AG09309 (cell line): ENCODE measurements around the gene DHX30.

Source experiments
- DNase-seq: peaks from one replicate; pipeline ENCODE4 v3.0.0-alpha.2; 2010; ENCODE audit warnings: low read depth
- H3K4me3 ChIP-seq: 2 replicates; pipeline ENCODE4 v1.5.1; 2011; ENCODE audit warnings: mild to moderate bottlenecking, low read depth, low read length, moderate library complexity; ENCODE audit not compliant: control insufficient read depth
- TF ChIP-seq, protein P1 (sequence below): IDR thresholded peaks from 2 replicates; pipeline ENCODE4 v1.5.1; 2011; ENCODE audit warnings: mild to moderate bottlenecking, low read depth, low read length, inconsistent platforms; ENCODE audit not compliant: insufficient read depth, control insufficient read depth; ENCODE audit errors: missing control alignments

The DHX30 gene

GRCh38 chr3:47846186-47846879, 43.4 kb downstream of the DHX30 start:
- no peak for DNase-seq
- TF ChIP-seq, protein P1, sequence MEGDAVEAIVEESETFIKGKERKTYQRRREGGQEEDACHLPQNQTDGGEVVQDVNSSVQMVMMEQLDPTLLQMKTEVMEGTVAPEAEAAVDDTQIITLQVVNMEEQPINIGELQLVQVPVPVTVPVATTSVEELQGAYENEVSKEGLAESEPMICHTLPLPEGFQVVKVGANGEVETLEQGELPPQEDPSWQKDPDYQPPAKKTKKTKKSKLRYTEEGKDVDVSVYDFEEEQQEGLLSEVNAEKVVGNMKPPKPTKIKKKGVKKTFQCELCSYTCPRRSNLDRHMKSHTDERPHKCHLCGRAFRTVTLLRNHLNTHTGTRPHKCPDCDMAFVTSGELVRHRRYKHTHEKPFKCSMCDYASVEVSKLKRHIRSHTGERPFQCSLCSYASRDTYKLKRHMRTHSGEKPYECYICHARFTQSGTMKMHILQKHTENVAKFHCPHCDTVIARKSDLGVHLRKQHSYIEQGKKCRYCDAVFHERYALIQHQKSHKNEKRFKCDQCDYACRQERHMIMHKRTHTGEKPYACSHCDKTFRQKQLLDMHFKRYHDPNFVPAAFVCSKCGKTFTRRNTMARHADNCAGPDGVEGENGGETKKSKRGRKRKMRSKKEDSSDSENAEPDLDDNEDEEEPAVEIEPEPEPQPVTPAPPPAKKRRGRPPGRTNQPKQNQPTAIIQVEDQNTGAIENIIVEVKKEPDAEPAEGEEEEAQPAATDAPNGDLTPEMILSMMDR, result no peak
- H3K4me3 ChIP-seq, result no peak overlapping the region

GRCh38 chr3:47846880-47847248, 43.9 kb downstream of the DHX30 start:
- TF ChIP-seq, protein P1, result no peak
- no peak for DNase-seq
- no peak overlapping the region for H3K4me3 ChIP-seq

DNA sequence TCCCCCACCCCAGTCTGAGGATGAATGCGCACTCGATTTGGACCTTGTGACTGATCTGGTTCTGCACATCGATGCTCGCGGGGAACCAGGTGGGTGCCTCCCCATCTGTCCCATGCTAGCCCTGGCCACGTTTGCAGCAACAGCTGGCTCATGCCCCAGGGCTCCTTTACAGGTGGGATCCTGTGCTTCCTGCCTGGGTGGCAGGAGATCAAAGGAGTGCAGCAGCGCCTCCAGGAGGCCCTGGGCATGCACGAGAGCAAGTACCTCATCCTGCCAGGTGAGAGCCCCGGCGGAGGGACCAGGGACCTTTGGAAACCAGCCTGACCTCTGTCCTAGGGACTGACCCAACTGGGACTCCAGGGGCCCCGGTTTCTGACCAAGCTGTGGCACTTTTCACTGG, 44.3 kb downstream of the DHX30 start:
- H3K4me3 ChIP-seq, result no peak overlapping the region
- no peak for DNase-seq

GRCh38 chr3:47847801-47848518, 45.0 kb downstream of the DHX30 start:
- no peak for DNase-seq
- H3K4me3 ChIP-seq, result no peak overlapping the region
- TF ChIP-seq, protein P1, result no peak

More for the DNA sequence above, 44.3 kb downstream of the DHX30 start:
- TF ChIP-seq, protein P1, result no peak

- TF ChIP-seq, protein P1, result no peak
- DNase-seq, result no peak
- no peak overlapping the region for H3K4me3 ChIP-seq
Observed at GRCh38 chr3:47848599-47849117, 45.7 kb downstream of the DHX30 start.

DNA sequence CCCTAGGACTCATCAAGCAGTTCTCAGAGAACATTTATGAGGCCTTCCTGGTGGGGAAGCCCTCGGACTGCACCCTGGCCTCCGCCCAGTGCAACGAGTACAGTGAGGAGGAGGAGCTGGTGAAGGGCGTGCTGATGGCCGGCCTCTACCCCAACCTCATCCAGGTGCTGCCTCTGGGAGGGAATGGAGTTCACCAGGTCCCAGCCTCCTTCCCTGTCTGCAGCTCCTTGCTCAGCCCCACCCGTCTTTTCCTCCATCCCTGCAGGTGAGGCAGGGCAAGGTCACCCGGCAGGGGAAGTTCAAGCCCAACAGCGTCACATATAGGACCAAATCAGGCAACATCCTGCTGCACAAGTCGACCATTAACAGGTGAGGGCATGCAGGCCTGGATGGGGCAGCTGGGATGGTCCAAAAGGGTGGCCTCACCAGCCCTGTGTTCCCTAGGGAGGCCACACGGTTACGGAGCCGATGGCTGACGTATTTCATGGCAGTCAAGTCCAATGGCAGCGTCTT, 46.3 kb downstream of the DHX30 start:
- TF ChIP-seq, protein P1, result no peak
- no peak overlapping the region for H3K4me3 ChIP-seq
- no peak for DNase-seq
